NCI-H128 (cell line): ENCODE measurements around the gene IL17RD.

Experiments
- DNase-seq: peaks from one replicate; lab custom pipeline; 2025; ENCODE audit not compliant: unreplicated experiment; lab: John Stamatoyannopoulos, UW

The IL17RD gene

DNA sequence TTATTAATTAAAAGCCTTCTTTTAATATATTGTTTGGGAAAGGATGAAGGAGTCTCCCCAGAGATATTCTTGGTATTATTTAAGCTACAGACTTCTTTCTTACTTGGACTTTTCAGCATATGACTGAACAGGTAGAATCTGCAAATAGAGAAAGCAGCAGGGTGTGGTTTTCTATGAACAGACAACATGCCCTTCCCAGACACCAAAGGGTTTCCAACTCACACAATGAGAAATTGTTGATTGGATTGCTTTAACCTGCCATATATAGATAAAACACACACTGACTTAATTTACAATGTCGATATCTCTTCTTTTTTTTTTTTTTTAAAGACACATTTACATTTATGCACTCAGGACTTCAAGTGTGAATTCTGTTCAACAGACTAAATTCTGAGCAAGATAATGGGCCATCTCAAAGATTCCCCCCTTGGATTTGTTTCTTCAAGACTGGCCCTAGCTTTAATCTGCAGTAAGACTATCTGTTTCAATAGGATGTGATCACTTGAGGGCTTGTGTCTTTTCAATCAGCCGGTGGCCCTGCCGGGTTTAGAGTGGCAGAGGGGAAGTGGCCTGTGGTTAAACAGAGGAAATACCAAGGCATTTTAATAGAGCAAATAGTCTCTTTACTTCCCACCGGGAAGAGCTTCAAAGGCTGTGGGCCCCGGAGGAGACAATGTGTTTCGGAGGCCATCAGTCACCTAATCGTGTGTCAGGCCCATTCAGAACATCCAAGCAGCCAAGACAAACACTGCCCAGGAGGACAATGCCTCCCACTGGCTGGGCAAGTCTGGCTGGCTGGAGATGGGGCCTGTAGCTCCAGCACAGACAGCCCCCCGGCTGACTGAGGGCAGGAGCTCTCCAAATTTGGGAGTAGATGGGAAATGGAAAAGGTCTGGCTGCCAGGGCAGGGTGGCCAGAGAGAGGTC, 6.1 kb downstream of the IL17RD start:
- DNase-seq, result no peak

DNA sequence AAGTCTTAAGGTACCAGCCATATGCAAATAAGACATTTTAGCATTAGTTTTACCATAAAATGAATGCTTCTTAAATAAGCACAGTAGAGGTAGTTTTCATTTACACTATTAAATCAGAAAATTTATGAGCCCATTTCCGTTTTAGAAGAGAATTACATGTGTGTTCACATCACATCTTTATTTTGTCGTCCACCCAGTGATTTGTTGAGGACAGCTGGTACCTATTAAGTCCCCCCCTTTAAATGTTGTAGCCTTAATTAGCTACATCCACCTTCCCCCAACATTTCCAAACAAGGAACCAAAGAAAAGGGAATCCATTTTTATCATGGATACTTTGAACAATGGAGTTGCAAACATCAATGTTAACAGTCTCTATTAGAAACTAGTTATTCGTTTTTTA, 6.8 kb downstream of the IL17RD start:
- no peak for DNase-seq

DNA sequence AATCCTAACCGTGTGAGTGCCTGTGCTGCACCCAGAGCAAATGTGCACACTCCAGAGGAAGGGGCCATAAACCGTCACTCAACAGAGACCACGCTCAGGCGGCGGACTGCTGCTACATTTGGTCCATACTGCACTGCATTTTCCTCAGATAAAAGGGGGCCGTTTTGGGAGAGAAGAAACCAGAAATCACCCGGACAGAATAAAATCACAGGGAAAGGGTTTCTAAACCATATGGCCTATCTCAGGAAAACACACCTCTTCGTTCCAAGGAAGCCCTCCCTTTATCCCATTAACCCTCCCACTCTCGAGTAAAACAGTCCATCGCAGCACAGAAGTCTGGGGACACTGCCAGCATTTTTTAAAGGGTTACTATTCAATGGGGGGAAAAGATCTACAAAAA, 7.6 kb downstream of the IL17RD start:
- no peak for DNase-seq

DNA sequence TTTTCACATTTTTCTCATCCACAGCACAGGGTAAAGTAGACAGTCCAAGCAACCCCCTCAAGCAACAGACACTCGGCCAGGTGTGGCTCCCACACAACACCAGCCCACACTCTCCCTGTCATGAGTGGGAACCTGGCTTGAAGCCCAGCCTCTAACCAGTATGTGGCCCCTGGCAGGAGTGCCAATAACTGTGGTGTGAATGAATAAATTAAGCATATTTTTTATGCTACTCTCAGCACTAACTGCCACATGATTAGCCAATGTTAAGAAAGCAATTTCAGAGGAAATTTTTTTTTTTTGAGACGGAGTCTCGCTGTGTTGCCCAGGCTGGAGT, 9.9 kb downstream of the IL17RD start:
- no peak for DNase-seq

DNA sequence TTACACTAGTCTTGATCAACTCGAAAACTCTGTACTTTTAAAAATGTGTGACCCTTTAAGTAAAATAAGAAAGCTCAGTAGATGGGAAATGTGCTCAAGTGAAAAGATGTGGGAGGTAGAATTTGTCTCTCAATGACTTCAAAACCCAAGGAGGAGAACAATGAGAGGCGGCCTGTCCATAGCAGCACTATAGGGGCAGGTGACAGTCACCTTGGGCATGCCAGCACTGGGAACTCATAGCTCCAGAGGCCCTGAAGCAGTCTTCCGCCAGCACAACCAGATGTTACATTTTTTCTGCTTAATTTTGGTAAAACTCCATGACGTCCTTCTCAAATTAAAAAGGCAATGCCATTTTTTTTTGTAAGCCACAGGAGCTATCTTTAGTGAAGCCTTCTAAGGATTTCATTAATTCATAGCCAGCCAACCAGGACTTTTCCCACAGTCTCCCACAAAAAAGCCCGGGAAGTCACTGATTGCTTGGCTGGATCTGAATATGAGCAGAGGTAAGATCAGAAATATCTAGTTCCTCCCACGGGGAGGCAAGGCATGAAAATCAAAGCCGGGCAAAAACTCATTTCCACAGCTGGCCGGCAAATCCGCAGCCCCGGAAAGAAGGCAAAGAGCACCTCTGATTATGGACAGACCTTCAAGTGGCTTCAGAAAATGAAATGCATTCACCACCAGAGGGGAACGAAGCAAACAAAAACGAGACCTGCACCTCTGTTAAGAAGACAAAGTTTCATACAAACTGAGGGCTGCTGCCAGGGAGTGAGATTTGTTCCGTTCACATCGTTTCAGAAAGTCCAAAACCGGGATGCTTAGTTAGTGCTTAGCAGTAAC, 10.5 kb downstream of the IL17RD start:
- DNase-seq, result no peak

DNA sequence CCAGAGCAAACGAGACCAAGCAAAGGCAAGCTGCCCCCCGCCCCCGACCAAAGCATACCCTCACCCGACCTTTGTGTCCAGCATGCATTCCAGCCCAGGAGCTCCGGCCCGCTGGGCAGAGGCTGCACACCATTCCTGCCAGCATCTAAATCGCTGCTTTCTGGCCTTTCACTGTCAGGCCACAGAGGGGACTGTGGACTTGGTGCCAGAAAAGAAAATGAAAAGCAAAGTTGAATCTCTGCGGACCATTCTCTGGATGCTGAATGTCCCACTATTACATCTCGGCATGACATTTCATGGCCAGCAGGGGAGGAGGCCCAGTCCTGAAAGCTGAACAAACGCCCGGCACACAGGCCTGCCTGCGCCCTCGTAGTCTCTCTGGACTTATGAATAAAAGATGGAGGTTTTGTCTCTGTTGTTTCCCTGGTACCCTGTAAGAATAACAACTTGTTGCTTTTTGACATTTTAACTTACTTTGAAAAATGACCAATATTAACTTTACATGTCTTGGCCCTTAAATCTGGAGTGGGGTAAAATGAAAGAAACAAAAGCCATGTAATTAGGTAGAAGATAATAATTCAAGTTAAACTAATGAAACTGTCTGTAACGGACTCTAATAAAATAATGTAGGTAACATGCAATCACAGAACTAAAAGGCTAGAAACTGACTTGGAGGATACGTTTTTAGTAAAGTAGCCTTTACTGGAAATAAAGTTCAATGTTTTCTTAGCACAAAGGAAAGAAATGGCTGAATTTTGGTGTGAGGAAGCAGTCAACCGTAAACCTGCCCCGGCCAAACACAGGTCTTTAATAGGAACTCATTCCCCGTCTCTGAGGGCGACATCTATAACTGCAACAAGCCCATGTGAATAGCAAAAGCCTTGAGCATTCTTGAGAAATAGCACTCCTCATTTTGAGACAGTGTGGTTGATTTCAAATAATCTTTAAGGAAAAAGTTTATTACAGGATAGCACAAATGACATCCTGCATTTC, 12.7 kb downstream of the IL17RD start:
- no peak for DNase-seq

DNA sequence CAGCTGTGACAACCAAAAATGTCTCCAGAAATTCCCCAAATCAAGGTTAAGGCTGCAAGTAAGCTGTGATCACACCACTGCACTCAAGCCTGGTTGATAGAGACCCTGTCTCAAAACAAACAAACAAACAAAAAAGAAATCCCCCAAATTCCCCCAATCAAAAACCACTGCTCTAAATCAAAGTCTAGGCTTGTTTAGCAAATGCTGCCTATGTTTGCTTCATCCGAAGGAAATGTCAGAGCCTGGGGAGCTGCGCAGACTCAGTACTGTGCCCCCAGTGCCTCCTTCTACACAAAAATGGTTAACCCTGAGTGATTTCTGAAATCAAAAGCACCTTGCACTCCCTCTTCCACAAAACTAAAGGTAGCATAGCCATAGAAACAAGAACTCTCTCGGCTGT, 13.4 kb downstream of the IL17RD start:
- DNase-seq, result no peak

DNA sequence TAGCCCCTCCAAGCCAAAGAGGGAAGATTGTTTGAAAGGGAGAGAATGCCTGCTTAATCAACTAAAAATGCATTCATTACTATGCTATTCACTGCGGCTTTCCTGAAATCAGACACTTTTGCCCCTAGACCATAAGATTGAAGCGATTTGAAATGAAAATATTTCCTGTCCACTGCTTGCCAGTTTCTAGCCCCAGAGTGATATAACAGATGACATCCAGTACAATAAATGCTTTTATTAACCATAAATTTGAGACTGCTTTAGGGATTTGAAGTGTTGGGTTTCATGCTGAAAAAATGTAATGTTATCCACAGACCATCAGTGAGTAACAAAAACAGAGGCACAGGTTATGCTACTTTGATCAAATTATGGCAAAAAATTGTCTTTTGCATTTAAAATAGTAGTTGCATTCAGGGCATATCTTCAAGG, 14.1 kb downstream of the IL17RD start:
- DNase-seq, result no peak

DNA sequence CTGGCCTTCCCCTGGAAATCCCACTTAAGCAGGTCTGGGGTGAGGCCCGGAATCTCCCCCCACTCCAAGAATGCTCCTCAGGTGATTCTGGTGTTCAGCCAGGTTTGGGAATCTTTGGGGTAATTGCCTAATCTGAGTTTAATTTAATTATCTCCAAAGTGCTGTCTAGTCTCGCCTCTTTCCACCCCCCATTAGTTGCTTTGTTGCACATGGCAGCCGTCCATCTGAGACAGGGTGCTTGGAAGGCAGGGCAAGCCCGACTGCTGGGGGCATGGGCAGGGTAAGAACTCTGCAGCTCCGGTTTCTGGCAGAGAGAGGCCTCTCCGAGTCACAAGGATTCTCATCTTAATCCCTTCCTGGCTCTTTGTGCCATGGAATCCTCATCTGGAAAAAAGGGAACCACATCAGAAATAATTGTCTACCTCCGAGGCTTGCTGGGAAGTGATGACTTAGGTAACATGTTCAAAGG, 15.0 kb downstream of the IL17RD start:
- no peak for DNase-seq

DNA sequence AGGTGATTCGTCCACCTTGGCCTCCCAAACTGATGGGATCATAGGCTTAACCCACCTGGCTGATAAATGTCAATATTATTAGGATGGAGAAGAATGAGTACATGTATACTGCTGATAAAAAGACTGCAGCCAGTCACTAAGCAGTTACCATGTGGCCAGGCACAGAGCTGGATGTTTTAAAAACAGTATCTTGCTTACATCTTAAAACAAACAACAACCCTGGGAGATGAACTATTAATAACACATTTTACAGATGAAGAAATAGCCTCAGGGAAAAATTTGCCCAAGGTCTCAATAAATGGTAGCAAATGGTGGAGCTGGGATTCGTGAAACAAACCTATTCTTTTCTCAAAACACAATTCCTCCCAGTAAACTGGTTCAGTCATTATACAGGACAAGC, 18.1 kb downstream of the IL17RD start:
- DNase-seq, result no peak

DNA sequence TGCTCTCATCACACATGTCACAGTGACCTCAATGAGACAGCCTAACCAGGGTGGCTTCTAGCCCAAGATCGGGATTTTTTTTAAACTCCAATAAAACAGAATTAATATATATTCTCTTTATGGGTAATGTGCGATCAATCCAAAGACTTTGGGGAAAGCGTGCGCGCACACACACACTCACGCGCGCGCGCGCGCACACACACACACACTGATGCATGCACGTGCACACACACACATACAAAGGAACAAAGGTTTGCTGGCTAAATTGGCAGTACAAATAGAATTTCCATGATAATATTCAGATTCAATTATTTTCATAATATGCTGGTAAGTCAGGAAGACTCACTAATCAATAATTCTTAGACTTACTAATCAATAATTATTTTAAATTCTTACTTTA, 19.3 kb downstream of the IL17RD start:
- no peak for DNase-seq

DNA sequence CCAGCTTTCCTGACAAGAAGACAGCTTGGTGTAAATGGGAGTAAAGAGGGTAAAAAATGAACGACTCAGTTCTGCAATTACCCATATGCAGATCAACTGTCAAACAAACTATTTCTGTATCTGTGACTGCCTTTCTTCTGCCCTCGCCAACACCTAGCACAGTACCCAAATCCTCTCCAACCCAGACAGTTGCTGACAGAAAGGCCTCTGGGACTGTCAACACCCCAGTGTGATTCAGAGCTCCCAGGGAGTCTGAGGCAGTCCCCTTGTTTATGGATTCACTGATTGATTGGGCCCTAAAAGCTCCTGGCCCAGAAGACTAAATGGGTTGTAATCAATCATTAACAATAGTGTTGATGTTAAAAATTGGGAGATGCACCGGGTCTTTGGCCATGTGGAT, 20.2 kb downstream of the IL17RD start:
- no peak for DNase-seq

DNA sequence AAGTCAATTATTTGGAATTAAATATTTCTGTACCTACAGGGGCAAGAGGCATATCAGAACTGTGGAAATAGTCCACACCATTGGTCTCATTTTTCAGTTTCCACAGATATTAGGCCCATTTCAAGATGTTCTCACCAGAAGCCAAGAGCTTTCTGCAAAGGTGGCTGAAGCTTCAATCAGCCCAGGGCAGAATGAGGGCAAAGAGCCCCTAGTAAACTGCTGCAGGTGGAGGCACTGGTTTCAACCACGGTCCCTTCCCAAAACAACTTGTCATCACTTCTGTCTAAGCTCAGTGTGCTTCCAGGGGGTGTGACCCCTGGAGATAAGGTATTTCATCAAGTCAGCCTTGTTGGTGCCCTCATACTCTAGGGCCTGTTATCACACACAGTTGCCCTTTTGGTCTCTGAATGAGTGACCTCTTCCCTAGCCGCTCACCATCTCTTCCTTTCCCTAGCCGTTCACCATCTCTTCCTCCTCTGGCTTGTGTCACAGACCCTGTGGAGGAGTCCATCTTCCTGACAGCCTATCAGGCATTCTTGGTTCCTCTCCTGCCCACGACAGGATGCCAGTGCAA, 21.2 kb downstream of the IL17RD start:
- DNase-seq, result no peak

DNA sequence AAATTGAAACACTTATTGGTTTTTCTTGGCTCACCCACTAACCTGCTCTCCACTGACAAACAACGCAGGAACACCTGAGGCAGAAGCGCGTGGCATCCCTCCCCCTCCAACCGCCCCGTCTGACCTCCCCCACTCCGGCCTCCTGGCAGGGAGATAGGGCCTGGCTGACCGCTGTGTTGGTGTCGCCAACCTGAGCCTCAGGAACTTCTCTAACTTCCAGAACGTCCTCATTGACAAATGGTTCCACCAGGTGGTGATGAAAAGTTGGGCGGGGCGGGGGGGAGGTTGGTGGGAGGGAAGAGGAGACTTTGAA, 22.8 kb downstream of the IL17RD start:
- no peak for DNase-seq

DNA sequence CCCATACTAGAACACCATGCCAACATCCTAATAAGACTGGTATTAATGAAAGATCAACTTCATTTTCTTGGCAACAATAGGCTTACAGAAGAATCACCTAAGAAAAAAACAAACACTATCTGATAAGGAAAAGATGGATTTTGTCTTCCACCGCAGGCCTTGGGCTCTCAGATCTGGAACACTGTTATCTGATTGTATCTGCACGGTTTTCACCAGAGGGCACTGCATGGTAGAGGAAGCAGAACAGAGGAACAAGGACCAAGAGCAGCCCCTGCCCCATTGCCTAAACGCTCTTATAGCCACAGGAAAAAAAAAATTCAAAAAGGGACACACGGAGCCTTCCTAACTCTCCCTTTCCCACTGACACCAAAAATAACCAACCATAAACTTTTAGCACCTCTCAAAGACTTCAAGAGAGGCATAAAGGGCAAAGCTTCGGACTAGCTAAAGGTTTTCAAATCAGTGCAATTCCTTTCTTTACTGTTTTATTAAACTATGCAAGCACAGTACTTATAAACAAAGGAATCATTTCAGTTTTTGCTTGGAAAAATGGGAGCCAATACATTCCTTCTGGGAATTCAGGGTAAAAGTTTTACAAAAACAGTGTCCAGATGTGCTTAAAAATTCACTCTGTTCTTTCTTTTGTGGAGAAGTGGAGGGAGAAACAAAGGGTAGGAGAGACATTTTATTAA, 23.3 kb downstream of the IL17RD start:
- DNase-seq, result no peak

DNA sequence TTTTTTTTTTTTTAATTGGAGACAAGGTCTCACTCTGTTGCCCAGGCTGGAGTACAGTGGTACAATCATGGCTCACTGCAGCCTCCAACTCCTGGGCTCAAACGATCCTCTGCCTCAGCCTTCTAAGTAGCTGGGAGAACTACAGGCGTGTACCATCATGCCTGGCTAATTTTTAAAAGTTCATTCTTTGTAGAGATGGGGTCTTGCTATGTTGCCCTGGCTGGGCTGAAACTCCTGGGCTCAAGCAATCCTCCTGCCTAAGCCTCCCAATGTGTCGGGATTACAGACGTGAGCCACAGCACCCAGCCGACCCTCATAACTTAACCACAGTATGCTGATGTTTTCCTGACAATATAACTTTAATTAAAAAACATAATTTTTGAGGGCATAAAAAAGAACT, 24.3 kb downstream of the IL17RD start:
- no peak for DNase-seq

DNA sequence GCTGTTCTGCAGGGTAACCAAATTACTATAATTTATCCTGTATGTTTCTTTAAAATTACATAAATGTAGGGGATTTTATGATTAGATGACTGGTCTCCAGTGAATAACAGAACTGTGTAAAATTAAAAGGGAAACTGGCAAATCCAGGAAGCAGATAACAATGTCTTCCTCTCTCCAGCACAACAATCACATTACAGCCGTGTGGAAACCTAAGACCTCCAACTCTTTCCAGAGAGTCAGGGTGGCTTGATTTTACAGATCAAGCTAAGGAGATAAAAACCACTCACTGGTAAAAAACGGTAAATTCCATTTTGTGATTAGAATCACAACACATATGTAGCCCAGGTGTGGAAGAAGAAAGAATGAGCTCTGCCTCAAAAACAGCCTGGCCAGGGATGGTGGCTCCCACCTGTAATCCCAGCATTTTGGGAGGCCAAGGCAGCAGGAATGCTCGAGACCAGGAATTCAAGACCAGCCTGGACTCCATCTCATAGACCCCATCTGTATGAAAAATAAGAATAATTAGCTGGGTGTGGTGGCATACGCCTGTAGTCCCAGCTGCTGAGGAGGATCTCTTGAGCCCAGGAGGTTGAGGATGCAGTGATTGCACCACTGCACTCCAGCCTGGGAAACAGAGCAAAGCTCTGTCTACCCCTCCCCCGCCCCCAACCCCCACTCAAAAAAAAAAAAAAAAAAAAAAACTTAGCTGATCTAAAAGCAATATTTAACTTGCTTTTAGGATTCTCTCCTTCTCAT, 29.0 kb downstream of the IL17RD start:
- no peak for DNase-seq

DNA sequence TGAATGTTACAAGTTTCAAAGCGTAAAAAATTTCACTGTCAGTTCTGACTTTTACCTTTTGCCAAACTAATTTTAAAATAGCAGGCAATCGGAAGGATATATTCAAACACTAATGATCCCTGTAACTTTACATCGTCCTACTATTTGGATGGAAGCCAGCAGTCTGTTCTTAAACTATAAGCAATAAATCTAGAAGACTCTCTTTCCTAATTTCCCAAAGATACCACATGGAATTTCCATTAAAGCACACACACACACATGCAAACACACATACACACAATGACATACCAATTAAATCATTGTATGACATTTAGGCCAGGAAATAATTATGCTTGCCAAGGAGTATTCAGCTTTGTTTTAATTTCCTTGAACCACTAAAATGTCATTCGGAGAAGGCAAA, 32.0 kb downstream of the IL17RD start:
- no peak for DNase-seq

DNA sequence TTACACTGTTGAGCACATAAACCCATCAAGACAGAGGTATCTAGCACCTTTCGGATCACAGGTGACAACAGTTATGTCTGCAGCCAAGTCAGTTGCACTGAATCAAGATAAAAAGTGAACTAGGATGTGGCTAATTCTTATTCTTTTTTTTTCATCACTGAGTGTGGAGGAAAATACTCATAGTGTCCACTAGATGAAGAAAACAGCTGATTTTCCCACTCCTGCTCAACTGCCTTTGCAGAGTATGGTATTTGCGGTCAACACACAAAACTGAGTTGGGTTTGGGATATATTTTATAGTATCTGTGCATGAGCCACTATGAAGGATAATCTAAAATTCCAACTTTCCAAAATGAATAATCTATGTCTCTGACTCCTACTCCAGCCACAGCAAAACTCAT, 32.5 kb downstream of the IL17RD start:
- no peak for DNase-seq

DNA sequence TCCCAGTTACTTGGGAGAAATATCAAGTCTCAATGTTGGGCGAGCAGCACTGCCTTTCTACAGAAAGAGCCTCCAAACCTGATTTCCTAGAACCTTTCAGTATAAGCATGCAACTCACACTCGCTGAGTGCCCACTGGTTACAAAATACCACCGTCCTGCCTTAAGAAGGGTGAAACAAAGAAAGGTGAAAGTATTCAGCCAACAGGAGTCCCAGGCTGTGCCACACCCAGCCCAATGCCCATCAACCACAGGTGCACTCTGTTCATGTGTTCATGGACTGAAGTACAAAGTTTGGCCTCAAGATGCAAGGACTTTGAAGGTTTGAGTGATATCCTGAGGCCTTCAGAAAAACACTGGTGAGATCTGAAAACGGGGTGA, 34.0 kb downstream of the IL17RD start:
- no peak for DNase-seq
